ENCODE results near the gene TTC4.
"Not testable (repeated sequence)": the region's sequence is repeated elsewhere in the genome, so short reads cannot be mapped to it uniquely, and the experiment has no call there.

Gene TTC4

GRCh38 chr1:54750596-54750995 is 34.9 kb downstream of the TTC4 start:
- DNase-seq = no peak

GRCh38 chr1:54751426-54751825 is 35.8 kb downstream of the TTC4 start:
- no peak for DNase-seq

DNA sequence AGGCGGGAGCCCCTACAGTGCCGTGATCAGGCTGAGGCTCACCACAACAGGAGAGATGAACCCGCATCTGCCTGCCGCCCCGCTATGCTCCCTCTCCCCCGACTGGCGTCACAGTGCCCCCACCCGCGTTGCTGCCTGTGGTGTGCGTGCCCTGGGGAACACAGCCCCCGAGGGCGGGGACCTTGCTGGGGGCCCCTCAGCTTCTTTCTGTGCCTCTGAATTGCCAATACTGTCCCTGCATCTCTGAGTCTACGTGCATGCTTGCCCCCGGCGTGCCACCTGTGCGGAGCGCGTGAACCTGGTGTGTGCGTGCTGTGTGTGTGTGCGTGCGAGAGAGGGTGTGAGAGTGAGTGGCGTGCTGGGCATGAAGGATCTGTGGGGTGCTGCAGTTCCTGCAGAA is 38.4 kb downstream of the TTC4 start:
- no peak for DNase-seq

DNA sequence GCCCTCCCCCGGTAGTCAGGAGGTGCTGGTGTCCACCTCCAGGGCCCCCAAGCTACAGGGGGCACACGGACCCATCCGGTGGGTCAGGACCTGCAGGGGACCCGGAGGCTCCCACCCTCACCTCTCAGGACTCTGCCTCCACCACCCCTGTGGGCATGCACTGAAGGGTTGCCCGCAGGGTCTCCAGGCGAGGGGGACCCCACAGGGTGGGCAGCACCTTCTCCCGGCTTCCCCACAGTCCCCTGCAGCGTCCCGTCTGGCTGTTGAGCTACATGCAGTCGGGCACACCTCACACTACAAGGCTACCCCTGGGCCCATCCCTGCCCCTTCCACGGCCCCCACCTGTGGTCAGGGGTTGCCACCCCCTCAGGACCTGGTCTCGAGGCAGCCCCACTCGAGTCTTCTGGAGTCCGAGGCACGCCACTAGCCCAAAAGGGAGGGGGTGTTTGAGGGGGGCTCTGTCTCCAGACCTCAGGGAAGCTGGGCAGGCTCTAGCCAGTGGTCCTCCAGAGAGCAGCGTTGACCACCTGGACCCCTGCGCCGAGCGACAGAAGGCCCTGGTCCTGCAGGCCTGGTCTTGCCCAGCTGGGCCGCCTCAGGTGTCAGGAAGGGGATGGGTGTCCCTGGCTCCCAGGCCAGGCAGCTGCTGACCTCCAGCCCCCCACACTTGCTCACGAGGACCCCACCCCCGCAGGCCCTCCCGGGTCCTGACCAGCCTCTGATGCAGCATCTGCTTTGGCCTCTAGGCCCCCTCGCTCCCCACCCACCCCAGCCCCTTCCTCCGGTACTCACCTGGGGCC is 39.0 kb downstream of the TTC4 start:
- DNase-seq = no peak

GRCh38 chr1:54757833-54758232 is 42.2 kb downstream of the TTC4 start:
- DNase-seq = no peak

DNA sequence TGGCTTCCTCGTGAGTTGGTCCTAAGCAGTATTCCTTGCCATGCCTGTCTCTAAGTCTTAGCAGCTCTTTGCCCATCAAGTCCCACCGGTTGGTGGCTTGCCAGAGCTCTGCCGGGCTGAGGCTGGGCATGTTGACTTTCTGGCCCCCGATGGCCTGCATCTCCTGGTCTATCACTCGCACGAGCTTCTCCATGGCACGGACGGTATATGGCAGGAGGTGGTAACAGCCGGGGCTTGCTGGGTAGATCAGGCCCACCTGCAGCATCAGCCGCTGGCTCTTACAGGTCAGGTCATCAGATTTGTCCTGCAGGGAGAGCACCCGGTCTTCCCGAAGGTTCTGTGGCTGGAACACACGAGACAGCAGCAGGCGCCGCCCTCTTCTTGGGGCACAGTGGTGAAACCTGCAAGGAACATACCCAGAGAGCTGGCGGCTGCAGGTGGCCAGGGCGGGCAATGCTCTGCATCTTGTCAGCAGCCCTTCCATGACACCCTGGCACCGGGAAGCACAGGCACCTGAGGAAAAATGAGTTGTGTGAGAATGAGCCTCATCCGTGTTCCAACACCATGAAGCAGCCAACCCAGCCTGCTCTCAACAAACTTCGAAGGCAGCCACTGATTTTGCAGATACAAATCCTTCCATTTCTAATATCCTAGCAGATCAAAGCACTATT is 43.2 kb downstream of the TTC4 start:
- DNase-seq = no peak

- no peak for DNase-seq
These were observed 48.1 kb downstream of the TTC4 start for GRCh38 chr1:54763816-54764132.

GRCh38 chr1:54764133-54764921 is 48.7 kb downstream of the TTC4 start, which contains the start of gene PARS2:
Gene PARS2, minus strand, starts transcription at chr1:54764523. Its CDS starts 5,362 bp downstream, at chr1:54759161.
- peak; percentile 96 for DNase-seq

DNA sequence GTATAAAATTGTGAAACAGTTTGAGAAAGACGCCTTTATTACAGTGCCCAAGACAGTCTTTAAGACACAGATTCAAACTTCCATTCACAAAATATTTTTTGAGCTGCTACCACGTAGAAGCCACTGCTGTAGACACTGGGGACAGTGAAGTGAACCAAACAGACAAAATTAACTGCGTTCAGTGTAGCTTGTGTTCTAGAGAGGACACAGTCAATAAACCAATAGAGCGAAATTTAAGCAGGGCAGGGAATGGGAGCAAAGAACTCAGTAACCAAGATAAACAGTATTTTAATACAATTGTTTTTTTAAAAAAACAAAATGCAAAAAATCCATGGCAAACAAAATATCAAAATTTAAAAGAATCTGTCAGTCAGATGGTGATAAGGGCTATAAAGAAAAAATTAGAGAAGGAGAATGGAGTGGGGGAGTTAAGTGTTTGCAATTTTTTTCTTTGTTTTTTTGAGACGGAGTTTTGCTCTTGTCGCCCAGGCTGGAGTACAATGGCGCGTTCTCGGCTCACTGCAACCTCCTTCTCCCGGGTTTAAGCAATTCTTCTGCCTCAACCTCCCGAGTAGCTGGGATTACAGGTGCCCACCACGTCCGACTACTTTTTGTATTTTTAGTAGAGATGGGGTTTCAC is 49.4 kb downstream of the TTC4 start:
- no peak for DNase-seq

- no peak for DNase-seq
These were observed 51.1 kb downstream of the TTC4 start for GRCh38 chr1:54766726-54767125.

DNA sequence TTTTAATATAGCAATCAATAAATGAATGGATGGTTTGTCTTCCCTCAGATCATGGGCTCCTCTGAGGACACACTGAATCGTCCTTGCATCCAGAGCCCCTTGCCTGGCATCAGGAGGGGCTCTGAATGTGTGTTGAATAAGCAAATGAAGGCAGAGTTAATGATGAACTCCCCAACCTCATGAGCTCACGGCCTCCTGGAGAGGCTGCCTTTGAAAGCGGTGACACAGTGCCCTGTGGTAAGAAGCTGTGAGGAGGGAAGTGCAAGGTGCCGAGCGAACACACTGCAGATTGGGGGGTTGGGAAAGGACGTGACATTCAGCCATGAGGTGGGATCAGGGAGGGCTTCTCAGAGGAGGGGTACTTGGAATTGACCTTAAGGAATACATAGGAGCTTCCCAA is 51.9 kb downstream of the TTC4 start:
- no peak for DNase-seq

DNA sequence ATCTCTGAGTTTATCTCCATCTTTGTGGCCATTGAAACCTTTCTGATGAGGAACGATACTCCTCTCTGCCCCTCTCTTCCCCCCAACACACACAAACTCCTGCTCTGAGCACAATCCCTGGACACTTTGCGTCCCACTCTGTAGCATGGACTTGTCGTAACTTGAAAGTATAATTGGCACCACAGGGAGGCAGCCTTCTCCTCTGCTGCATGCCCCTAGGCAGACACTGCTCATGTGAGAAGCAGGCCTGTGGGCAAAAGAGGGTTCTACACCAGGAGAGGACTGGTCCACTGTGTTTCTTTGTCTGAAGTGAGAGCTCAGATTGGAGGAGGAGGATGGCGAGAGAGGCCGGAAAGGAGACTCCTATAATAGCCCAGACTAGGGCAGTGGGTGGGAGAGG is 52.4 kb downstream of the TTC4 start:
- no peak for DNase-seq

DNA sequence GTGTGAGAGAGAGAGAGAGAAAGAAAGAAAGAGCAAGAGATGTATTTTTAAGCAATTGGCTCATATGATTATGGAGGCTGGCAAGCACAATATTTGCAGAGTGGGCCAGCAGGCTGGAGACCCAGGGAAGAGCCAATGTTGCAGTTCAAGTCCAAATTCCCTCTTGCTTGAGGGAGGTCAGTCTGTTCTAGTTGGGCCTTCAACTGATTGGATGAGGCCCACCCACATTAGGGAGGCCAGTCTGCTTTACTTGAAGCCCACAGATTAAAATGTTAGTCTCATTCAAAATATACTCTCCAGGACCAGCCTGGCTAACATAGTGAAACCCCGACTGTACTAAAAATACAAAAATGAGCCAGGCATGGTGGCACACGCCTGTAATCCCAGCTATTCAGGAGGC is 57.3 kb downstream of the TTC4 start:
- DNase-seq = no peak

GRCh38 chr1:54774820-54775498 is 59.3 kb downstream of the TTC4 start:
- no peak for DNase-seq

GRCh38 chr1:54775828-54776721 is 60.4 kb downstream of the TTC4 start:
- DNase-seq = not testable (repeated sequence)

GRCh38 chr1:54777011-54777410 is 61.4 kb downstream of the TTC4 start:
- no peak for DNase-seq

- no peak for DNase-seq
These were observed 61.8 kb downstream of the TTC4 start for GRCh38 chr1:54777431-54777830.

DNA sequence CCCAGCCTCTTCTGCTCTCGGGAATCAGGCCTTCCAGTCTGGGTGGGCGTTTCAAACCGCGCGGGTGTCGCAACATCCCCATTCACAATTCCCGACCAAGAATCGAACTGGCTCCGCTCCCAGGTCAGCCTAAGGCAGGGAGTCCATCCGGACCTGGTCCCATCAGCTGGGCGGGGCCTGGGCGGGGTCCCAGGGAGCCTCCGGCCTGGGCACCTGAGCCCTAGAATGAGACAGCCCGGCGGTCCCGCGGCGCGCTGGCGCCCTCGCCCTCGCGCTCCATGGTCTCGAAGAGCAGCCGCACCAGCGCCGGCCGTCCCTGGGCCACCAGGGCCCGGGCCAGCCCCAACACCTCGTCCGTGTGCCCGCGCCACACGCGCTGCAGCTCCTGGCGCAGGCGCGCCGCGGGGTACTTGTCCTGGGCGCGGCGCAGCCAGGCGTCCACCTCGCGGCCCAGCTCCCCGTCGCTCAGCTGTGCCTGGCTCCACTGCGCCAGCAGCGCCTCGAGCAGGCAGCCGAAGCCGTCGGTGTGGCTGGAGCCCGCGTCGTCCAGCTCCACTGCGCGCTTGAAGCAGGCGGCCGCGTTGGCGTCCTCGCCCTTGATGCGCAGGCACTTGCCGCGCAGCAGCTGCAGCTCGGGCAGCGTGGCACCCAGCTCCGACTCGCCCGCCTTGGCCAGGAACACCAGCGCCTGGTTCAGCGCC is 65.5 kb downstream of the TTC4 start:
- DNase-seq = no peak

- no peak for DNase-seq
These were observed 66.5 kb downstream of the TTC4 start for GRCh38 chr1:54782156-54782555.

GRCh38 chr1:54782588-54782987 is 66.9 kb downstream of the TTC4 start:
- no peak for DNase-seq

GRCh38 chr1:54784066-54784465 is 68.4 kb downstream of the TTC4 start:
- no peak for DNase-seq

All from activated CD8-positive, alpha-beta memory T cell treated with anti-CD3 and anti-CD28 coated beads for 24 hours (primary cell).